Retinal pigment epithelial cell (primary cell): Measurements from ENCODE around the gene CCDC12.

ENCODE experiments used
- DNase-seq: peaks from one replicate; pipeline ENCODE4 v3.0.0-alpha.2; 2010; ENCODE audit warnings: low read depth
- H3K4me3 ChIP-seq: 2 replicates; pipeline ENCODE4 v1.5.1; 2011; ENCODE audit warnings: mild to moderate bottlenecking, low read length, control low read depth, moderate library complexity
- CTCF ChIP-seq: conservative IDR thresholded peaks from 2 replicates; pipeline ENCODE4 v1.5.1; 2011; ENCODE audit warnings: low read depth, low read length, control low read depth, inconsistent platforms

The CCDC12 gene

GRCh38 chr3:46934072-46934471, 42.5 kb downstream of the CCDC12 start:
- no peak for DNase-seq
- H3K4me3 ChIP-seq: no peak overlapping the region
- no peak for TF ChIP-seq CTCF

GRCh38 chr3:46933261-46933660, 43.3 kb downstream of the CCDC12 start:
- TF ChIP-seq CTCF: no peak
- no peak for DNase-seq
- H3K4me3 ChIP-seq: no peak overlapping the region

- no peak overlapping the region for H3K4me3 ChIP-seq
- no peak for DNase-seq
- TF ChIP-seq CTCF: peak; percentile 1
These were observed 43.9 kb downstream of the CCDC12 start for GRCh38 chr3:46932455-46933225.

GRCh38 chr3:46931631-46932331, 44.8 kb downstream of the CCDC12 start:
- no peak for DNase-seq
- TF ChIP-seq CTCF: no peak
- H3K4me3 ChIP-seq: no peak overlapping the region

- no peak for TF ChIP-seq CTCF
- DNase-seq: no peak
- H3K4me3 ChIP-seq: no peak overlapping the region
These were observed 45.6 kb downstream of the CCDC12 start for GRCh38 chr3:46930945-46931403.

GRCh38 chr3:46930166-46930944, 46.2 kb downstream of the CCDC12 start:
- no peak overlapping the region for H3K4me3 ChIP-seq
- no peak for DNase-seq
- TF ChIP-seq CTCF: no peak
